ENCODE measurements around the gene ZNF787.

Gene ZNF787

DNA sequence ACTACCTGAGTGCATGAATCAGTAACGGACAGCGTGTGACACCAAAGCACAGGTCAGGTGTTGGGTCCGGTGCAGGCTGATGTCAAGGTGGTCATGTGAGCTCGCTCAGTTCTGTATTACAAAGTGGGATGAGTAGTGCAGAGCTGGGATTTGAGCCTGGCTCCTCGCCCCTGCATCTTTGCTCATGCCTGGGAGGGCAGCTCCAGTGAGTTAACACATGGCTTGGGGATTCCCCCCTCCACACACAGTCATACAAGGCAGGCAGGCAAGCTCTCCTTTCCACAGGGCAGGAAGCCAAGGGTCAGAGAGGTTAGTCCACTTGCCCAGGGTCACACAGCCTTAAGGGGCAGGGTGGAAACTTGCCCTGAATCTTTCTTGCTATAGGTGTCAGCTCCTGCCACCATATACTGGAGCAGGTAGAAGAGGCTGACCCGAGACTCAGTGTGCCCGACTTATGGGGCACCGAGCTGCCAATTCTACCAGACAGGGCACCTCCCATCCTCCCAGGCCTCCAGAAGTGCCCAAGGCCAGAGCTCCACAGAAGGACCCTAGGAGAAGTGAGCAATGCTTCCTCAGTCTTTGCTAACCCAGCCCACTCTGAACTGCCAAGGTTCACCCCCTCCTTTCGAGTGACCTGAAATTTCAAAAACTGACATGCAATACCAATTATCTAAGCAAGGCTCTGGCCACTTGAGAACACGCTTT is 35.4 kb downstream of the ZNF787 start:
- no peak for DNase-seq

DNA sequence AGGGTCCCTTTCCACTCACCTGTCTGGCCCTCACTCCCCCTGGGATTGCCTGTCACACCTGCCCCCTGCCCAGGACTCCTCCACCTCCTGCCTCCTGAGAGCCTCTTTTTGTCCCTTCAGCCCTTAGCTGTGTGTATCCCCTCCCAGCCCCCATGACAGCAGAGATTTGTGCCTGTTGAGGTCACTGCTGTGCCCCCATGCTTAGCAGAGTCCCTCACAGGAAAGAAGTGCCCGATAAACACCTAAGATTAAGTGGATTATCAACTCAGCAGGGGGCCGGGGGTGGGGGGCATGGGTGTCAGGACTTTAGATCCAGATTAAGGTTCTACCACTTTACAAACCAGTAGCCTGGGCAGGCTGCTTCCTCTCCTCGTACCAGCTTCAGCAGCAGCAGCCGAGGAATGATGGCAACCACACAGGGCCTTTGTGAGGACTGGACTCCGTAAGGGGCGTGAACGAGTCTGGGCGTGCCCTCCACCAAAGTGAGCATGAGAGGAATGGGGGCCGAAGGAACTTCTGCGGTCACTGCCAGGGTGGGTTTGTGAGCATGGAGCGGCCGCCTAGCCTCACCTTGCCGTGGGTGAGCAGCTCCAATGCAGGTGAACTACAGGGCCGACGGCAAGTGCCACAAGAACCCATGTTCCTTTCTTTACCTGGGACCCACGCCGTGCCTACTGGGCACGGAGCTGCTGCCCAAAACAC is 36.1 kb downstream of the ZNF787 start:
- DNase-seq: no peak

DNA sequence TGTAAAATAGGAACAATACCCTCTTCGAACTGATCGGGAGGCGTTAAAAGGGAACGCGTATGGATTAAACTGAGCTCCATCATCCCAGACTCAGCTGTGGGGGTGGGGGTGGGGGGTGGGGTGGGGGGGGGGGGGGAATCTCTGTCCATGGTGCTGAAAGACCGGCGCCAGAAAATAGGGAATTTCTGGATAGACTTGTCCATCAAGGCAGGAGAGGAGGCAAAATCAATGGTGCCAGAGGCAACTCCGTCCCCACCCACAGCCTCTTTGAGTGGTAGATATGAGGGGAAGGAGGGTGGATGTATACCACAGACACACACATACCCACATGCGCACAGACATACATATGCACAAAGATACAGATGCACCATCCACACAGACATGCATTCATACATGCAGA is 37.4 kb downstream of the ZNF787 start:
- DNase-seq: no peak

DNA sequence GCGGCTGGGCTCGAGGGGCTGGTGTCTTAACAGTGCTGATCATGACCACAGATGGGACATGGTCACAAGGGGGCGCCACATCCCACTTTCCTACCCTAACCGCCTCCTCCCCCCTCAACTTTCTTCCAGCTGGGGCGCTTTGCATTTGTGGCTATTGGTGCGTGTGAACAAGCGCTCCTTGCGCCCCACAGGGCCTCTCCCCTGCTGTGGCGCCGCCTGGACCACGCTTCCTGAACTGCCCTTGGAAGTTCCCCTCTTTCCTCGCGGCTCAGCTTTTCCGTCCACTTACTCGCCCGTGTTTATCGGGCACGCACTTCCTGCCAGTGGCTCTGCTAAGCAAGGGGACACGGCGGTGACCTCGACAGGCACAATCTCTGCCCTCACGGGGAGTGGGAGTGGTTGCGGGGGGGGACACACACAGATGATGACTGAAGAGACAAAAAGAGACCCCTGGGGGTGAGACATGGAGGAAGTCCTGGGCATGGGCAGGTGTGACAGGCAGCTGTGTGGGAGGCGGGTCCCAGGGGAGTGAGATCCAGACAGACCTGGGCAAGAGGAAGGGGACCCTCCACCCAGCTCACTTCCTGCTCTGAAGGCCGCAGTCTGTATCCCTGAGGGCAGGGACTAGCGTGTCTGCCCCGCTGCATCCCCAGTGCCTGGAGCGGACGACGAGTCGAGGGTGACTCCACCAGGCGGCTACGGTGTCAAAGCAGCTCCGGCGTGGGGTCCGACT is 40.3 kb downstream of the ZNF787 start:
- DNase-seq: peak; percentile 73

DNA sequence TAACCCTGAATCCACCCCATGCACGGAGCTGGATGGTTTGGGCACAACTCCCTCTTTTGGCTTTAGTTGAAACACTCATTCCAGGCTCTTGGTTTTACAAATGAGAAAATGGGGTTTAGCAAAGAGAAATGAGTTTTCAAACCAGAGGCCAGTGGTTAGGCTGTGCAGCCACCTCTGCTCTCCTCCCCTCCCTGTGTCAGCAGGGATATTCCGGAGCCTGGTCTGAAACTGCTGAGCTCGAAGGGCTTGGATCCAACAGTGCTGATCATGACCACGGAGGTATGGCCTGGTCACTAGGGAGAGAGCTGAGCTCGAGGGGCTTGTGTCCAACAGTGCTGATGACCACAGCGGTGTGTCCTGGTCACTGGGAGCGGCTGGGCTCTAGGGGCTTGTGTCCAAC is 41.5 kb downstream of the ZNF787 start:
- DNase-seq: no peak

DNA sequence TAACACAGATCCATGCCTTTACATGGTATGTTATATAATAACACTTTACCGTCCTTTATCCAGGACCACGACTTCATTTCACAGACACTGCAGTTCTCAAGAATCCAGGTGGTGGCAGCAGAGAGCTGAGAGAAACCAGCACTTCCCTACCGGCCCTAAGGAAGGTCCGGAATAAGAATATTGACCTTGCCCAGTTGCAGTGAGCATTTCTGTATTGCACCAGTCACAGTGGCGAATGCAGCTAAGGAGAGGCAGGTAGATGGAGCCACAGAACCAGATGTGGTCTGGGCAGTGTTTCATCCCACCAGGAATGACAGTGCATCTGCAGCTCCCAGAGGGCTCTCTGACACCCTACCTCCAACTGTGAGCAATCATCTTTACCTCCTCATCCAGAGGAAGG is 44.6 kb downstream of the ZNF787 start:
- DNase-seq: peak; percentile 42

DNA sequence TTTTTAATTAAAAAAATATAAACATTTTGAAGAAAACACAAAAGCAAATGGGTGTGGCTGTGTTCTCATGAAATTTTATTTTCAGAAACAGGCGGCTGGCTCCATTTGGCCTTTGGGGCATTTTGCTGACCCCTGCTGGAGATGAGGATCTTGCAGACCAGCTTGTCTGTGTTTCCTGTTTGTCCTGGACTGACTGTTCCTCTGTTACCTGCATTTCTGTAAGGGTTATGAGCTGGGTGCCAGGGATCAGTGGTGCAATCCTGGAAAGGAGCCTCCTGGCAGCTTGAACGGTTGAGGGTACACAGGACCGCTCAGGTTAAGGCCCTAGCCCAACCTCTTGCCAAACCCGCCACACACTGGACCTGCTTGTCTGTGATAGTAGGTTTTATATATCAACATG is 49.9 kb downstream of the ZNF787 start:
- DNase-seq: no peak

DNA sequence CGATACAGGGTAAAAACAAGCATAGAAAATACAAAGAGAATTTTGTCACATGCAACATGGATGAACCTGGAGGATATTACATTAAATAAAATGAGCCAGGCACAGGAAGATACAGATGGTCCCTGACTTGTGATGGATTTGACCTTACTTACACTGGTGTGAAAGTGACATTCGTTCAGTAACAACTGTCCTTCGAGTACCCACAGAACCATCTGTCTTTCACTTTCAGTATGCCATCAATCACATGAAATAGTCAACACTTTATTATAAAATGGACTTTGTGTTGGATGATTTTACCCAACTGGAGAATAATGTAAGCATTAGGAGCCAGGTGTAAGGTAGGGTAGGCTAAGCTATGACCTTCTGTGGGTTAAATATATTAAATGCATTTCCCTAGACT is 51.5 kb downstream of the ZNF787 start:
- DNase-seq: no peak

DNA sequence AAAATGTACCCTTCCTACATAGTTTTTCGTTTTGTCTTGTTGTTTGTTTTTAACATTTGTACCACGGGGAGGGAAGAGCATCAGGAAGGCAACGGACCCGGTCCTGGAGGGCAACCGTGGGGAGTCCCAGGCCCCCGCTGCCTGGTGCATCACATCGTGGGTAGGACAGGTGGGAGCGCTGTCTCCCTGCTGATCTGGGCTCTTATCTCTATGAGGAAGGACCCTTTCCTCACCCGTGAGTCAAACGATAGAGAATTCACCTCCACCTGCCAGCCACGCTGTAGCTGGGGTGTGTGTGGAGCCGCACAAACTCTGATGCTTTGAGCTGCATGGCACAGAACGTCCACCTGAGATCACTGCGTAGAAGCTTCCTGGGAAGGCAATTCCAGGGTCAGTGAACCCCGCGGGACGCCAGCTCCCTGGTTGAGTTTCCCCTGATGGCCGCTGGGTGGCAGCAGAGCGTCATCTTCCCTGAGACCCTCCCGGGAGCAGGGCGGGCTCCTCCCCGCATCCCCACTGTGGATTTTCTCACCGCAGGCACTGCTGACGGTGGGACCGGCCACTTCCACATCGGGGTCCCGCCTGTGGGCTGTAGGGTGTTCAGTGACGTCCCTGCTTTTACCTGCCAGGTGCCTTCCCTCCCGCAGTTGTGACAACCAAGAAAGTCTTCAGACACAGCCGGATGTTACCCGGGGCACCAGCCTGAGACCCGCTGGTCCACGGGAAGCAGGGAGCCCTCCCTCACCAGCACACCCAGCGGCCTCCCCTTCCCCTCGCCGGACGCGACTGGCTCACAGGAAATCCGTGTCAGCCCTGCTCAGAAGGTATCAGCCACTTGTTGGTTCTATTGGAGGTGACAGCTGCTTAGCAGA is 54.7 kb downstream of the ZNF787 start:
- DNase-seq: peak; percentile 31

DNA sequence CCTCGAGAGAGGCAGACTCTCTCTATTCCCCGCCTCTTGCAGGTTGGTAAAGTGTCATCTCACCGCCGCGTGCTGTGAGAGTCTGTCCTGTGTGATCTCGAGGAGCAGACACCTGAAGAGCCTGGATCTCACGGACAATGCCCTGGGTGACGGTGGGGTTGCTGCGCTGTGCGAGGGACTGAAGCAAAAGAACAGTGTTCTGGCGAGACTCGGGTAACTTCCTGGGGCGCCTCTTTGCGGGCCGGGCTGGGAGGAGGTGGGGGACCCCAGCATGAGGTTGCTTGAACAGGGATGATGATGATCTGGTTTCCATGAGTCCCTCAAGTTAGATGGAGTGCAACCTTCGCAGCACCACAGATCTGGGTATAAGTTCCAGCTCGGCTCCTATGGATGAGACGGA is 67.5 kb downstream of the ZNF787 start:
- no peak for DNase-seq

Data from fibroblast of skin of right biceps (primary cell).